AML-193 (cell line): ENCODE results near the gene FOCAD.

Experiments used
- DNase-seq, 2 experiments: peaks; one replicate each; lab custom pipeline; 2025; lab: John Stamatoyannopoulos, UW

Gene FOCAD

DNA sequence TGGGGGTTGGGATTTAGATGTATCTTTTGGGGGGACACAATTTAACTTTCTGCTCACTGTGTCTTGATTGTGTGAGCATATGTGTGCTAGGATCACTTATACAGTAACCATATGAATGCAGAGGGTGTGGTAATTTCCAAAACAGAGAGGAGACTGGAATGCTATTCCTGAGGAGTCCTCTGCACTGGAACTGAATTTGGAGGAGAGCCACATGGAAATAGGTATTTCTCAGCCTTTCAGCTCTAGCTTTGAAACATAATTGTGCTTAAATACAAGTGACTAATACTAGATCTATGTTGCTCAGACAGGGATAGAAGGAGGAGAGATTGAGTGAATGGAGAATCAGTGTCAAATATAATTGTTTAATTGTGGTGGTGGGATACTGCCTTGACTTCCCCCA lies 45.5 kb downstream of the FOCAD start:
- DNase-seq, result no peak

DNA sequence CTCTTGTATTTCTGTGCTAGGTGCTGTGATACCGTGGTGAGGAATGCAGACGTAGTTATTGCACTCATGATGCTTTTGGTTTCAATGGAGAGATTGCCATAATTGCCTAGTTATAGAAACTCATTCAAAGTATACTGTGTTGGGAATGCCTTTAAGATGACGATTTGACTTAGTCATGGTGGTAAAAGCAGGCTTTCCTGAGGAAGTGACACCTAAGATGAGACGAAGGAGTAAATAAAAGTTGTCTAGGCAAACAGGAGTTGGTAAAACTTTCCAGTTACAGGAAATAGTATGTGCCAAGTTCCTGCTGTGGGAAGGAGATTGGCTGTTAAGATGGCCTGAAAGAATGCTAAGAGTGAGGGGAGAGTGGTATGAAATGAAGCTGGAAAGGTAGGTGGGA lies 48.1 kb downstream of the FOCAD start:
- no peak for DNase-seq

DNA sequence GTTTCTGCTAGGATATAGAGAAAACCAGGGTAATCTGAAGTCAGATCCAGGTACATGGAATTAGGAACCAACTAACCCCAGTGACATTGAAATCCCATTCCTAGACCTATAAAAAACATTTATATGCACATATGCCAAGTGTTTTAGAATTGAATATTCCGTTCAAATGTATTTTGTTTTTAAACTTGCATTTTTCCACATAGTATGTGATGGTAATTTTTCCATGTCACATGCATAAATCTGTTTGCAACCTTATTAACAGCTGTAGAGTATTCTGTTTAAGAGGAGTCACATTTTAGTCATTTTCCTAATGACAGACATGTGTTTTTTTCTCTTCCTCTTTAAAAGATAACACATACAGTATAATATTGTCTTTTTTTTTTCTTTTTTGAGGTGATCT lies 50.2 kb downstream of the FOCAD start:
- DNase-seq, result no peak

DNA sequence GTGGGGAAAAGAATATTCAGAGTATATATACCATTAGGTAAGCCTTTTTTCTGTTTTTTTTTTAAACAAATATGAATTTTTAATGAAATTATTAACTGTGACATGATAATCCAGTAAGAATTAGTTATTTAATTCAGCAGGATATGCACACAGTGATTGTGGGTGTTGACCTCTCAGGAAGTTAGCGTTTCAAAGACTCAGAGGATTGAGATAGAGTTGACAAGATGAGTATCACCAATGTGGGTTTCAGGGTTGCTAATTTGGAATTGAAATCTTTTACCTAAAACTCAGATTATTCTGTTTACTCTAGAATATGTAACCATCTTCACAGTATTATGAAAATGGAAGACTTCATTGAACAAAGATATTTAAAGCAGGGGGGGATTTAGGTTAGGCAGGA lies 56.2 kb downstream of the FOCAD start:
- no peak for DNase-seq

DNA sequence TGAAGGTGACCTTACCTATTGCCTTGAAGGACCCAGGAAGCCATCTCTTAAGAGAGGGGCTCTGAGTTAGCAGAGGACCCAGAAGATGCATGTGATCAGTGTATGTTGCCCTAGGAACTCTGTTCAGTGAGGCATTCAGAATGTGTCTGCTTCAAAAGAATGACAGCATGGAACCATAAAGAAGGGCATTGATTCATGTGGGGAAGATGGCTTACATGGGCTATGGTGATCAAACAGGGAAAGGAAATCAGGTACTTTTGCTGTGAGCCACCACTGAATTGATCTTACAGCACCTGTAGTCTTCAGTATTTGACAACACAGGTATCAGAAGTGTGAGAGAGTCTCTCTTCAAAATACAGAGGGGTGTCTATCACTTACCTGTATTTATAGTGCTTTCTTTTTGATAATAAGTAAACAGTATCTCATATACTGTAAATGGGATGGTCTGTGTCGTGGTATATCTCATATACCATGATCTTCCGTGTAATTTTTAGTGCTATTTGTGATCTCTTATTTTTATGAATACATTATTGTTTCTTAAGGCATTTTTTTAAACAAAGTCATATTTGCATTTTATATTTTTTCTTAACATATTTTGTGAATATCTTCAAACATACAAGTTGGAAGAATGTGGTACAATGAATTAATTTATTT lies 57.0 kb downstream of the FOCAD start:
- no peak for DNase-seq

DNA sequence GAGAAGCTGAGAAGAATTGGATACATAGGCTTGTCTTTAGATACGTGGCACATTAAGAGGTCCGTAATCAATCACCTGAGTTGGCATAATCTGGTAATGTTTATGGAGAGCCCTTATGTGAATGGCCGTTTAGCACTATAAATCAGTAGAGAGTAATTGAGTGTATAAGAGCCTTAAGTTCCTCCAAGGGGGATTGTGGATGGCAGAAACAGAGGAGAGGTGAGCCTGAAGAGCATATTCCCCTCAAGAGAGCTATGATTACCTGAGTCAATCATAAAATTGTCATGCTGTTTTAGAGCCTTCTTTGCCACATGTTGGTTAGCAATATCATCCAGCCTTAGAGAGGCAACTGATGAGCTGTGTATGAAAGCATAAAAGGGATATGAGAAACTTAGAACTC lies 58.8 kb downstream of the FOCAD start:
- DNase-seq, result no peak

DNA sequence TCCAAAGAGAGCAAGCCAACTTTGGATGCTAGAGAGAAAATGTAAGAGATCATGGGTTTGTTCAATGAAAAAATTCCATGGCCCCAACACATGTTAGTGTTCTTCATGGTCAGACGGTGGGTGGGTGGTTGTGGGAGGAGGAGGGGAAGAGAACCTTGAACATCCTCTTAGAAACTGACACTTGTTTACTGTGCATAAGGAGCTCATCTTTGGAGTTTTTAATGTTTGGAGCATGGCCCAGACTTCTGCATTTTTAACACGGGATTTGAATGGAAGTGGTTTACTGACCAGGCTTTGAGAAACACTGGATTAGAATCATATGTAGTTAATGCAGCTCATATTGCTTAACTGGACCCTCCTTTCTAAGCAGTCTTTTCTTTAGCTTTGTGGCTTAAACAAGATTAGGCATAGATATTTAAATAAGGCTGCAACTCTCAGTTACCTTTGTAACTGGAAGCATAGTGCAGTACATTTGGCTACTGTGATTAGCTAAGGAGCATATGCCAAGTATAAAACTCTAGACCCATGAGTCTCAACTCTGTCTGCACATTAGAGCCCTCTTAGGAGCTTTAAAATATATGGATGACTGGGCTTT lies 60.1 kb downstream of the FOCAD start:
- no peak for DNase-seq

DNA sequence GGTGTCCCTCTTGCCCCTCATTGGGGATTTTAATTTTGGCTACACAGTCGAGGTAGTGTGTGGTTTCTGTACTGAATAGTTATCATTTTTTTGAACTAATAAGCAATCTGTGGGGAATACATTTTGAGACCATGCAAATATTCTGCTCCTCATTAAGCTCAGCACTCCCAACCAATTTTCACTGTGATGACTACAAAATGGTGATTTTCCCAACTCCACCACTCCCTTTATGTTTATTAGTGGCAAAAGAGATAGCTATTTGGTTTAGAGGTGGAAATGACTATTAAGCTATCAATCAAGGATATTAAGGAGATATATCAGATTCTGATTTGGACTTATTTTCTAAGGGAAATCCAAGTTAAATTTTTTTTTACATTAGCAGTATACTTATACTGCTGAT lies 62.9 kb downstream of the FOCAD start:
- DNase-seq, result no peak

DNA sequence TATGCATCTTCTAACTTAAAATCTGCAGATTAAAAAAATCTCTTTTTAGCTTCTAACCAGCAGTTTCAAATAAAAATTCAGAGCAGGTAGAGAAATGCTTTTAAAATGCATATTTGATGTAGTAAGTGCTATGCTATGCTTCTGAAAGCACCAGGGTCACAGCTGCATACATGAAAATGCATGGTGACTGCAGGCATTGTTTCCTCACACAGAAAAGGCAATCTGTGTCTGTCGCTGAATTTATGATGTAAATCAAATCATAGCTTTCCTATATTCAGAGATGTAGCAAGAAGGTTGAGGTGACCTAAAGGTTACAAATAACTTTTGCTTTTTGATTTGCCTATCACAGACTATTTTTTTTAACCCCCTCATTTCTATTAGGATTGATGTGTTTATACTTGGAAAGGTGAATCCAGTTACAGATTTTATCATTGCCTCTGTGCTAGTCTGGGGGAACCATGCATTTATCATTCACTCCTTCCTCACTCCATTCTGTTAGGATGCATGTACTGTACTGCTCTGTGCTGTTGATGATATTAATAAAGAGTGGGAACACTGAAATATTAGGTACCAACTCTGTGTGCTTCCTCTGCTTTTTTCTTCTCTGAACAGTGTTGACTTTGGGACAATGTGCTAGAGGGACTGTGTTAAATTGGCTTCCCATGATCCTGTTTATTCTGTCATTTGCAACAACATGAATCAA lies 65.6 kb downstream of the FOCAD start:
- no peak for DNase-seq

DNA sequence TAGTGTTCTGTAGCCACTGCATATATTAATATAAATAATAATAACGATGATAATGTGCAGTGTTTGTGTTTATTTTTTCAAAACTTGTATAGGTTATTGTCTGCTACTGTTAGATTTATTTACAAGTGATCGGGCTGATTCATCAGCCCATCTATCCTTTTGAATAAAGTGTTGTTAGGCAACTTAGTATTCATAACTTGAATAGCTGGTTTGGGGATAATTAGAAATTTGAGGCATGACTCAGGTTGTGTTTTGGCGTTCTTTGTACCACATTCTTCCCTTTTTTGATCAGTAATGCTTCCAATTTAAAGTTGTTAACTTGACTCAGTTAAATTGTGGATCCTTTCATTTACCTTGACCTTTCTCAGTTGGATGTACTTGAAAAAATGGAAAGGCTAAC lies 69.7 kb downstream of the FOCAD start:
- no peak for DNase-seq

DNA sequence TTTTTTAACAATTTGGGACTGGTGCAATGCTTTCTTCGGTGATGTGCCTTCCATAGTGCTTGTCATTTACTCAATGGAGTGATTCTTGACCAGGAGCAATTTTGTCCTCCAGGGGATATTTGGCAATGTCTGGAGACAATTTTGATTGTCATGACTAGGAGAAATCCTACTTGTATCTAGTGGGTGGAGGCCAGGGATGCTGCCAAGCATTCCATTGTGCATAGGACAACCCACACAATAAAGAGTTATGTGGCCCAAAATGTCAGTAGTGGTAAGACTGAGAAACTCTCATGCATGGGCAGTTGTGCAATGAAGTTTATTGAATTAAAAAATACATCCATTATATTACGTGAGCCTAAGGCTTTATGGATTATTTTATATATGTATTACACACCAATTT lies 70.5 kb downstream of the FOCAD start:
- DNase-seq, result no peak

DNA sequence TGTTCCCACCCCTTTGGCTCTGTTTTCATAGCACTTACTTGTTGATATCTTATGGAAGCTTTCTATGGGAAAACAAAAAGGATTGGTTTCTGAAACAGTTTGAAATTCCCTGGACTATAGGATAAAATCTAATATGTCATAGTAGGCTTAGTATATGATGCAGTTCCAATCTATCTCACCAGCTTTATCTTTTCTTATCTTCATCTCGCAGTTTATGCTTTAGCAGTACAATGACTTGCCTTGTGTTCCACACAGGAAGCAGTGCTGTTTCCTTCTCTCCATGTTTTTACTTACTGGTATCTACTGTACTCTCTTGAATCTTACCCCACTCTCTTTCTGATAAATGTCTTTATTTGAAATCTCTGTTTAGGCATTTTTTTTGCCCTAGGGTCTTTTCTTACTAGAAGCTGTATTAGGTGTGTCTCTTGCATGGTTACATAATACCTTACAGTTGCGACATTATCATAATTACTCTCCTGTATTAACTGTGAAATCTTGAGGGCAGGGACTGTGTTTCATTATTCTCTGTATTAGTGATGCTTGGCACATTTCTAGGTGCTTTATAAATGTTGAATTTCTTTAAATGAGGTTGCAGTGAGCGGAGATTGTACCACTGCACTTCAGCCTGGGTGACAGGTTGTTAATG lies 76.3 kb downstream of the FOCAD start:
- no peak for DNase-seq

DNA sequence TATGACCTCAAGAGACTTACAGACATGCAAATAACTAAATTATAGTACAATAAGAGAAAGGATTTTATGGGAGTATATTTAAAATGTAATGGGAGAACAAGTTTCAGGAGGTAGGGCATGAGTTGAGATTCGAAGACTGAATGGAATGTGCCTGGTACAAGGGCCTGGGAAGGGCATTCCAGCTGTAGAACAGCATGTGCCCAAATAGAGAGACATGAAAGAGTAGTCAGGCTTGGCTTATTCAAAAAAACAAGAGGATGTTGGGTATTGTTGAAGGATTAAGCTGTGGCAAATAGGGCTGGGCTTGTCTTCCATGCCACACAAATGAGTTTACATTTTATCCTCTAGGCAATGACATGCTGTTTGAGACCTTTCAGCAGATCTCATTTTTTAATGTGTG lies 86.9 kb downstream of the FOCAD start:
- no peak for DNase-seq

DNA sequence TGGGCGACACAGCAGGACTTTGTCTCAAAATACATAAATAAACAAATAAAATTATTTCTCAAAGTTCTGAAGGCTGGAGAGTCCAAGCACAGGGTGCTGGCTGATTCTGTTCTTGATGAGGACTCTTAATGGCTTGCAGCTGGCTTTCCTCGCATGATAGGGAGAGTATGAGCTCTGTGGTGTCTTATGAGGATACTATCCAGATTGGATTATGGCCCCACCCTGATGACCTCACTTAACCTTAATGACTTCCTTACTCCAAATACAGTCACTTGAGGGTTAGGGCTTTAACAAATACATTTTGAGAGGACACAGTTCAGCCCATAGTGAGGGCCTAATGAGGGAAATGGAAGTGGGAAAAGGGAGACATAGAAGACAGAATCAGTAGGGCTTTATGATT lies 87.7 kb downstream of the FOCAD start:
- no peak for DNase-seq

DNA sequence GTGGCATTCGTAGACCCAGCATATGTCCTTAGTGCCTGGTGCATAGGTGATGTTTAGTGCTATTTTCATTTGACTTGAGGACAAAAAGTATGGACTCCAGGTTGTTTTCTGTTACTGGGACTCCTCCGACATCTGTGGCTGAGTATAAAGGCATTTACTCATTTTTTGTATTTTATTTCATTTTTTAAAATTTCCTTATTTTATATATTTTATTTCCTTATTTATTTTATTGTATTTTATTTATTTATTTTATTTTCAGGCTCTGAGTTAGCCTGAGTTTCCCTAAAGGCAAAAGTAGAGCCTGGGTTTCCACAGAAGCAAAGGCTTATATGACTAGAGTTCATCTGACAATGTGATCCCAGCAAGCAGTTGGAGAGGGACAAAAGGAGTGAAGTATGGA lies 91.6 kb downstream of the FOCAD start:
- no peak for DNase-seq

DNA sequence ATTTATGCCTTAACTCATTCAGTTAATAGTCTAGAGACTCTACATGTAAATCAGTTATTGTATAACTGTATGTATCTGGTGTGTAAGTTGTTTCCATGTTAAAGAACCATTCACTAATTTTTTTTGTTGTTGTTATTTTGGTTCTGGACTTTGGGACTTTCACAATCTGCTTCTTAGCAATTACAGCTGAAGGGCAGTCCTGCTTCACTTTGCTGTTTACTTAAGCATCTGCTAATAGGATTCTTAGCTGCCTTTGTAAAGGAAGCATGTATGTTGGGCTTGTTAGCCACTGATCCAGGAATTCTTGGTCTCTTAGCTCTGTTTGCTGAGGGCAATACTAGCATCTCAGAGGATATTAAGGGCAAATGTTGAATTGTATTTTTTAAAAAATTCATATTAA lies 97.0 kb downstream of the FOCAD start:
- no peak for DNase-seq

DNA sequence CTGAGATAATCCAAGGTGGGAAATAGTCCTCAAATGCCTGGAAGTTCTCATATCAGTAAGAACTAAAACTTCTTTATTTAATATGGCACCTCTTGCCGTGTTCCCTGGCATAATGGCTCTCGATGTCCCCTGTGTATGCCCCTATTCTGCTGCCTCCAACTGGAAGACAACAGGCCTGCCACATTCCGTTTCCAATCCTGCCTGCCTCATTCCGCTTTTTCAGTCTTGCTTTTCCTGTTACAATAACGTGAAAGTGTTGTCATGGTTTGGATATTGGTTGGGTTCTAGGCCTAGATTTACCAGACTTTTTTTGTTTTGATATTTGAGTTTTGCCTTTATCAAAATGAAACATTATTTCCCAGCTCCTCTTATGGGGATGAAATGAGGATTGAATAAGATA lies 98.2 kb downstream of the FOCAD start:
- no peak for DNase-seq

DNA sequence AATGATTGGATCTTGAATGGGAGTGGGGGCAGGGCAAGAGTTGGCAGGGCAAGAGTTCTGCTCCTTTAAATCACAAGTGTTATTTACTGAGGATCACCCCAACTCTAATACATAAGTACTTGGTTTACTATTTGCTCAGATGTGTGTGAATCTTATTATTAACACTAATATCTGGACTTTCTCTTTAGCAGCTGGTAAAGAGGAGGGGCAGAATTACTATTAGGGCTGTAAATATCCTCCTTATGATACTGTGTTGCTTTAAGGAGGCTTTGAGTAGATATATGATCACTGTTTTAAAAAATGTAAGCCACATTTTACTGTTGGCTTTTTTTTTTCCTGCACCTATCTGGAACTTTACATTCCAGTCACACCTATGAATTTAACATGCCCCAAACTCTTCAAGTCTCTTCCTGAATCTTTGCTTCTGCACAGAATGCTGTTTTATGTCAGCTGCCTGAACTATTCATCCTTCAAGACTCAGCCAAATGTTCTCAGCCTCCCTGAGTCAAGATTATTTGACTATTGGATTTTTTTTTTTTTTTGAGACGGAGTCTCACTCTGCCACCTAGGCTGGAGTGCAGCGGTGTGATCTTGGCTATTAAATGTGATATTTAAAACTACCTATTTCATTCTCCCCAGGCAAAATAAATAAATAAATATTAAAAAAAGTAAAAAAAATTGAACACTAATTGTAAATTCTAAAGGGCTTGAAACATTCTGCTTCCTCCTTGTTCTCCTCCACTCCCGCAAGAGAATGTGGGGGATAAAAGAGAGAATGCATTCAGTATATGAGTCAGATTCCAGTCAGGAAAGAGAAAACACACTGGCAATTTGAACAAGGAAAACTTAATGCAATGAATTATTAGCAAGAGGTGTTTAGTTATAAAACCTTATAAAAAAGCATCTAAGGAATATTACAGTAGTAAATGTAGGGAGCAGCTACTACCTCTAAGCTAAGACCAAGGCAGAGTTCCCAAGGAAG lies 99.3 kb downstream of the FOCAD start:
- DNase-seq, result no peak

DNA sequence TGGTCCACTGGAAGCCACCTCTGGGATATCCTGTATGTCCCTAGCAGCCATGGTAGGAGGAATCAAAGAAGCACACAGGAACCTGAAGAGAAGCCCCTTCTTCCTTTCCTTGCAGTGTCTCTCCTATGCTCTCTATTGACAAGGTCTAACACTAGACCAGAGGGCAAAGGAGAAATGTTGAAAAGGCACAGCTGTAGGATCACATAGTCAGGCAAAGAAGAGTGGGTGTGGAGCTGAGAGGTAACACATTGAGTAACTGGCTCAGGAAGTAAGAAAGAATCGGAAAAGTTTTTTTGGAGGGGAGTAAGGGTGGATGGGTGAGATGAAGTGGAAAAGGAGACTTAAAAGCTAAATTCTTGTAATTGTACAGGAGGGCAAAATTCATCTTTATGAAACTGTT lies 100.1 kb downstream of the FOCAD start:
- no peak for DNase-seq

DNA sequence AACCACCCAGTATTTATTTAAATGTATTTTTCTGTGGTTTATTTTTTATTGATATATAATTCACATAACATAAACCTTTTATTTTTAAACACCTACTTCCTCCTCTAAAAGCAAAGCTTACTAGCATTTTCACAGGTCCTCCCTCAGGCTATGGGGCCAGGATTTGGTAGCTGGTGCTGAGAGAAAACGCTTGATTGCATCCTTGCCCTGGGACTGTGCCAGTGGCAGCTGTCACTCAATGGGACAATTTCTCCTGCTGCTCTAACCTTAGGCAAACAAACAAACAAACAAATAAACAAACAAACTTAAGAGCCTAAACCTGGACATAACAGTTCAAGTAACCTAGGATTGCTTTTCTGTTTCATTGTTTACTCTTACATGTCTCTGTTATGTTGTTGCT lies 102.7 kb downstream of the FOCAD start:
- DNase-seq, result no peak

DNA sequence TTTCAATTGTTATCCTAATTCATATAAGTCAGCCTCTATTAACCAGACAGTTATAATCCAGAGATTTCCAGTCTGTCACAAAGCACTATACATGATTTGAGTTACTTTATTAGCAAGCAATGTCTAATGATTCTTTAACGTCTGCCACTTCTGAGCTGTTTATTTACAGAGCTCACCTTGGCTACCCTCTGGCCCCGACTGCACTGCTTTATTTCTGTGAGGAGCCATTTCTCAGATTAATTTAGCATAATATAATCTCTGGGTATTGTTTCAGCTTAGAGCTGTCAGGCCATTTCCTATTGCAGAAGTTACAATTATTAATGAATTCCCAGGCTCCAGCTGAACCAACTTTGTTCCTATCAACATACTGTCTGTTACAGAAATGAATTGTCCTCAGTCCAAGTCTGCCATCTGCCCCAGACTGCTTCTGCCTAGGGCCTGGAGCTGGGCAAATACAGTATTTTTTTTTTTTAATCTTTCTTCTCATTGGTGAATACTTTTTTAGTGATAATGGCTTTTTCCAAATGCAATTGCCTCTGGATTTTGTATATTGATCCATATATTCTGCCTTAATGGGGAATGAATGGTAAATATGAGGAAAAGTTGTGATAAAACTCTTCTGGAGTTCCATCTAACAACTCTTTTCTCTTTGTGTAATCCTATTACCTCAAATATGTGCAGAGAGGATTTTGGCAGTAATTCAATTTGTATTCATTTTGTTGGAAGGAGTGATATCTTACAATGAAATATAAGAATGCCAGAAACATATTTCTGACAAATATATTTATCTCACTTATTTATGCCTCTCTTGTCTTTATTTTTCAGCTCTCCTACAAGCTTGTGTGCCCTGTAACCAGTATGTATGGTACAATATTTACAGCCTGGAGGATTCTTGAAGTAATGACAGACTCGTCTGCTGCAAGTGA lies 104.7 kb downstream of the FOCAD start:
- DNase-seq, result no peak
